Measurements from ENCODE around the gene NODAL. TPM values are rescaled to one million over a fixed set of nuclear protein-coding genes. Genes with fewer than 3 reads are reported as not detected.
"Not testable (repeated sequence)": the region's sequence is repeated elsewhere in the genome, so short reads cannot be mapped to it uniquely, and the experiment has no call there.

Gene NODAL
- not detected for total RNA-seq
- long read RNA-seq, result 0 reads

DNA sequence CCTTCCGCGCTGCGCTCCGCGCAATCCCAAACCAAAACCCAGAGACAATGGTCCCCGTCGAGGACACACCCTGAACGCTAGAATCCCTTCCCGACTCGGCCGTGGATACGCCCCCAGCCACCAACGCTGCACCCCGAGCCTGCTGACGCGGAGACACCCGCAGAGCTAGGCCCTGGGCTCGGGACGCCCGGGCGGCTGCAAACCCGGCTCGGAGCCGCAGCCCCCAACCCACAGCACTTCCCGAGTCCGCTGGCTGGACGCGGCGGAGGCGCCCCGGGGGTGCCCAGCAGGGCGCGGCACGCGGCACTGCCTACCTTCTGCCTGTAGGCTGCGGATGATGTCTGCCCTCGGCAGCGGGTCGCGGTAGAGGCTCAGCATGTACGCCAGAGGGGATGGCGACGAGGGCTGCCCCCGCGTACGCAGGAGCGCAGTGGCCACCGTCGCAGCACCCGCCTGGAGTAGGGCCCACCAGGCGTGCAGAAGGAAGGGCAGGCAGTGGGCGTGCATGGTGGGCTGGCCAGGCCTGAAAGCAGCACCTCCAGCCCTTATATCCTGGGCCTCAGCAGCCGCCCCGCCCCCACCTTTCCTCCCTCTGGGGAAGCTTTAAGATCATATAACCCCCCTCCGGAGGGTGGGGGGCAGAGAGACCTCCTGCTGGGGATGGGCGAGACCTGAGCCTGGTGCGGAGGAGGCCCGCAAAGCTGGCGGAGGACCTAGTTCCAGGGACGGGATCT lies at the start of gene NODAL:
TSS of gene NODAL (minus strand) at position 521 of the 734 bp plus-strand sequence. CDS start at position 507, 14 bp downstream.
- DNase-seq (no peak), ATAC-seq (peak; percentile 12 to 17)
- intact Hi-C loops (cut with DNase I), result no loop called here

DNA sequence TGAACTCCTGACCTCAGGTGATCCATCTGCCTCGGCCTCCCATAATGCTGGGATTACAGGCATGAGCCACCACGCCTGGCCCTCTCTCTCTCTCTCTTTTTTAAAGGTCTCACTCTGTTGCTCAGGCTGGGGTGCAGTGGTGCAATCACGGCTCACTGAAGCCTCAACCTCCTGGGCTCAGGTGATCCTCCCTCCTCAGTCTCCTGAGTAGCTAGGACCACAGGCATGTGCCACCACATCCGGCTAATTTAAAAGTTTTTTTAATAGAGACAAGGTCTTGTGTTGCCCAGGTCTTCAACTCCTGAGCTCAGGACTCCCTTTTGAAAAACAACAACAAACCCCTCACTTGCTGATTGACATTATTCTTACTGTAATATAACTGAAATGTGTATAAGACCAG lies 48.7 kb upstream of the NODAL start:
- intact Hi-C loops (cut with DNase I), result no loop called here
- DNase-seq, result no peak

DNA sequence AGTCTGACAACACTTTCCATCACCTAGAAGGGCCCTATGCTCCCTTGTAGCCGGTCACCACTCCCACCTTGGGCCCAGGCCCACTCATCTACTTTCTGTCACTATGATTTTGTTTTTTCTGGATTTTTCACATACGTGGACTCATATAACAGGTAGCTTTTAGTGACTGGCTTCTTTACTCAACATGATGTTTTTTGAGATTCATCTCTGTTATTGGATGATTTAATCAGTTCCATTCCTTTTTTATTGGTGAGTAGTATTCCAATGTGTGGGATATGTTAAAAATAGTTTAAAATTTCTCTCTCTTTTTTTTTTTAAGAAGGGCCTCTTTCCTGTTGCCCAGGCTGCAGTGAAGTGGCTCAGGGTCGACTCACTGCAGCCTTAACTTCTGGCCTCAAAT lies 46.3 kb upstream of the NODAL start:
- intact Hi-C loops (cut with DNase I), result no loop called here
- ATAC-seq, result no peak
- no peak for DNase-seq

More for the DNA sequence above, 48.7 kb upstream of the NODAL start:
- no peak for ATAC-seq

DNA sequence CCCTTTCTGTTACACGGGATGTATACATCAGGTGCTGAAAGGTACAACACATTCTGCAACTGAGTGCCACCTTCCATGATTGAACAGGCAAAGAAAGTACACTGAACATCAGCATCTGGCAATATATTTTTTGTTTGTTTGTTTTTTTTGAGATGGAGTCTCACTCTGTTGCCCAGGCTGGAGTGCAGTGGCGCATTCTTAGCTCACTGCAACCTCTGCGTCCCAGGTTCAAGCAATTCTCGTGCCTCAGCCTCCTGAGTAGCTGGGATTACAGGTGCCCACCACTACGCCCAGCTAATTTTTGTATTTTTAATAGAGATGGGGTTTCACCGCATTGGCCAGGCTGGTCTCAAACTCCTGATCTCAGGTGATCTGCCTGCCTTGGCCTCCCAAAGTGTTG lies 42.4 kb upstream of the NODAL start:
- intact Hi-C loops (cut with DNase I), result not testable (repeated sequence)

DNA sequence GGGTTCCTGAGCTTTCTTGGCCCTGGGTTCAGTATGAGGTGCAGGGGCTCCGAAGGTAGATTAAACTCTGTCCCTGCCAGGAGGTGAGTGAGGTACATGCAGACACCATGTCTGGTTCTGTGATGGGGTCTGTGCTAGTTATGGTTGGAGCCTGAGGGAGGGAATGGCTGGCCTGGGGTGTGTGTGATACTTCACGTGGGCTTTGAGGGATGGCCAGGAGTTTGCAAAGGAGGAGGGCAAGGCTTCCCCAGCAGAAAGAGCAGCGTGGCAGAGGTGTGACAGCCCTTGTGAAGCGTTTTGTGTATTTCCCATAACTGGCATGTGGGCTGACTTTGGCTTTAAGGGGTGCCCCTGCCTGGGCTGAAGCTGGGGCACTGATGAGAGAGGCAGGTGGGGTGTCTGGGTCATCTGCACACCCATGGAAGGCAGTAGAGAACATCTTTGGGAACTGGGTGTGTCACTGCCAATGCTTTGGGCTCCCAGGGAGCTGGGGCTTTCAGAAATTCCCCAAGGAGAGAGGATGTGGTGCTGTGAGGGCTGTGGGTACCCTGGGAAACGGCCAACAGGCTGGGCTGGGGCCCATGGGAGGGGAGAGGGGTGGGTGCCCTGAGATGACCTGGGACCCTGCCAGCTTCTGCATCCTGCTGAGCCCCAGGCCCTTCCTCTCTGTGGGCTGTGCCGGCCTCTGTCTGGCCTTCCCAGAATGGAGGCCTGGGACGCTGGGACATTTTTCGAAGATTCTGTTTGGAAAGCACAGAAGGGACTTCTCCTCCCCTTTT lies 41.7 kb upstream of the NODAL start:
- no peak for ATAC-seq
- DNase-seq, result no peak
- intact Hi-C loops (cut with DNase I), result no loop called here

More for the DNA sequence above, 42.4 kb upstream of the NODAL start:
- DNase-seq, ATAC-seq: not testable (repeated sequence)

DNA sequence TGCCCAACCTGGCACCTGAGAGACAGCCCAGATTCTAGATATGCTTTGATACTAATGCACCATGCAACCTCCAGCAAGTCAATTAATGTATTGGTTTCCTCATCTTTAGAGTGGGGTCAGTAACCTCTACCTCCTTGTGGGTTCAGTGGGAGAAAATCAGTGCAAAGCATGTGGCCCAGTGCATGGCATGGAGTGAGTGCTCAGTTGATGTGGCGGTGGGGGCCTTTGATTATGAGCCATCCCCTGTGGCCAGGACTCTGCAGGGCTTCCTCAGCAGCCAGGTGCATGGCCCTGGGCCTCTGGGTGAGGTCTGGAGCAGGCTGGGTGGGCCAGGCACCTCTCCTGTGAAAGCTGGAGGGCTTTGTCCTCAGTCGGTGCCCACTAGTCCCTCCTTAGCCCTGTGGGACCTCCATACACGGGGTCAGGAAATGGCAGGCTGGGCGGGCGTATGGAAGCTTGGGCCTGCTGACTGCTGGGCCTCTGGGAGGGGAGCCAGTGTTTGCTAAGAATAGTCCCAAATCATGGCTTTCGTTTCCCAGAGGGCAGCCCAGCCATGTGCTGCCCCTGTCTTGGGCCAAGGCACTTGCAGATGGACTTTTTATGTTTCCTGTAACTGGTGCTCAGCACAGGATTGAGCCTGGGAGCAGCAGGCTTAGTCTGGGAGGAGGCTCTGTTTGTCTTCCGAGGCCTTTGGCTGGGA lies 40.5 kb upstream of the NODAL start:
- ATAC-seq, result peak; percentile 46 to 77
- intact Hi-C loops (cut with DNase I), result no loop called here
- peak; percentile 80 for DNase-seq

DNA sequence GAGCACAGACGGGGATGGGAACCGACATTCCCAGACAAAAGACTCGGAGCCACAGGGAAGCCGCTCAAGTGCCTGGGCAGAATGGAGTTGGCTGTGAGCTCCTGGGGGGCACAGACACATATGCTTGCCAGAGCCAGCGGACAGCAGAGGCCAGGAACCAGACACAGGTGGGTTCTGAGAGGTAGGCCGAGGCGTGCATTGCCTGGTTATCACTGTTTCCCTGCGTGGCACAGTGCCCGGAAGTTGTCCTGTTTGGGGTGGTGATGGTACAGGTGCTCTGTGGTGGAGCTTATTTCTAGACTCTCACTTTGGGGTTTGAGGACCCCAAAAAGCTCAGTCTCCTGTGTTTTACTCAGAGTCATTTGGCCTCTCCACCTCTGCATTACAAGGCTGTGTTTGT lies 39.6 kb upstream of the NODAL start:
- intact Hi-C loops (cut with DNase I), result no loop called here

DNA sequence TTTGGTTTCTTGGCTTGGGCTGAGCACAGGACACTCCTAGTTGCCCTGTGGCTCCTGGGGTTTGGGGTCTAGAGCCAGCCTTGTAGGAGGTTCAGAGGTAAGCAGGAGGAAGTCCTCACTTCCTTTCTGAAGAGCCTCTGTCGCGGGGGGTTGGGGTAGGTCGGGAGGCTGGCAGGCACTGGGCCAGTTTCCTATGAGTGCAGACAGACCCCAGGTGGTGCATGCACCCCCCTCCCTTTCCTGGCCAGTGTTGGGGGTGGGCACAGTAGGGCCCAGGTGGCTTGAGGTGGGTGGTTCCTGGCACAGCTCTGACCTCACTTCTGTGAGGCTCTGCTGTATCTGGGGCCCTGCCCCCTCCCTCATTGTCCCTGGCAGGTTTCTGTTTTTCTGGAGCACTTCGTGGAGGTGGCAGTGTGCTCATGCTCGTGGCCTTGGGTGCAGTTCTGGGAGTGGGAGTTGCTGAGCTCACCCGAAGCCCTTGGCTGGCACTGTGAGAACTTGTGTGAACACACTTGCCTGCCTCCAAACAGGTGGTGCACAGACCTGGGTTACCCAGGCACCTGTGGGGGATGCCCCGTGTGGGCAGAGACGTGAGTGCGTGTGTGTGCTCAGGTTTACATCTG lies 38.9 kb upstream of the NODAL start:
- DNase-seq (no peak), ATAC-seq (no peak)
- intact Hi-C loops (cut with DNase I), result no loop called here

More for the DNA sequence above, 39.6 kb upstream of the NODAL start:
- ATAC-seq, result no peak
- DNase-seq, result no peak

DNA sequence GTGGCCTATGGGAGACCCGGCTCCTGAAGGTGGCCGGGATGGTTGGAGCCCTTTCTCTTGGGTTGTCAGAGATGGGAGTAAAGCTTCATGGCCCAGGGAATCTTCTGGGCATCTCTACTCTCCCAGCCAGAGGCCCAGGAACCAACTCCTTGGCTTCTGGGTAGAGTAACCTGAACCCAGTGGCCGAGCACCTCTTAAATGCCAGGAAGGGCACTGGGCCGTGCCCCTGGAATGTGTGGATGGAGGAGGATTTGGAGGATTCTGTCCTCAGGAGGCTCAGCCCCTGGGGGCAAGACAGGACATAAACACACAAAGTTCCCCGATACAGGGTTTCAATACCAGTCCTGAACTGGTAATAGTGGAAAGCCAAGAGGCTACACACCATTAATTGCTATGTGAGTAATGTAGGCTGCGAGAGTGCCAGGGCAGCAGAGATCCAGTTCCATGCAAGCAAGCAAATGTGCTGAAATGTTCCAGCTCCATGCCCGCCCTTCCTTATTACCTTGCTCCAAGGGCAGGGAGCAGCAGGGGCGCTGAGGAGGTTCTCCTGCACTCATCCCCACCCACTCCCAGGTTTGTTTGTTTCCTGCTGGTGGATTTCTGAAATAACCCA lies 38.3 kb upstream of the NODAL start:
- ATAC-seq, result no peak
- DNase-seq, result no peak
- intact Hi-C loops (cut with DNase I), result no loop called here

DNA sequence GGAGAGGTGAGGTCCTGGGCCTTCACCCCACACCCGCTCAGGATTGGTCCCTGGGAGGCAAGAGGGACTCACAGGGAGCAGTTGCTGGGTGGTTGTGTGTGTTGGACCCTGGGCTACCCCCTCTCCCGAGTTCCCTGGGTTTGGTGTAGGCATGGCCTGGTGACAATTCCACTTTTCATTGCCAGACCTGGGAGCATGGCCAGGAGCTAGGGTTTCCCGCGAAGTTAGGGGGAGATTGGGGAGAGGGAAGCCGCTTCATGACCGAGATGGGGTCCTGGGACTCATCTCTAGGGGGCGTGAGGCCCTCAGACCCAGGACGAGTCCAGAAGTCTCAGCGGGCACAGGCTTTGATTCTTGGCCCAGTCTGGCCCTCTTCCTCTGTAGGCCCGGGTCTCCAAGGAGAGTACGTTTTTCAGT lies 37.7 kb upstream of the NODAL start:
- intact Hi-C loops (cut with DNase I), result no loop called here
- DNase-seq, result no peak
- peak in 1 of 2 donors; percentile 1 for ATAC-seq

DNA sequence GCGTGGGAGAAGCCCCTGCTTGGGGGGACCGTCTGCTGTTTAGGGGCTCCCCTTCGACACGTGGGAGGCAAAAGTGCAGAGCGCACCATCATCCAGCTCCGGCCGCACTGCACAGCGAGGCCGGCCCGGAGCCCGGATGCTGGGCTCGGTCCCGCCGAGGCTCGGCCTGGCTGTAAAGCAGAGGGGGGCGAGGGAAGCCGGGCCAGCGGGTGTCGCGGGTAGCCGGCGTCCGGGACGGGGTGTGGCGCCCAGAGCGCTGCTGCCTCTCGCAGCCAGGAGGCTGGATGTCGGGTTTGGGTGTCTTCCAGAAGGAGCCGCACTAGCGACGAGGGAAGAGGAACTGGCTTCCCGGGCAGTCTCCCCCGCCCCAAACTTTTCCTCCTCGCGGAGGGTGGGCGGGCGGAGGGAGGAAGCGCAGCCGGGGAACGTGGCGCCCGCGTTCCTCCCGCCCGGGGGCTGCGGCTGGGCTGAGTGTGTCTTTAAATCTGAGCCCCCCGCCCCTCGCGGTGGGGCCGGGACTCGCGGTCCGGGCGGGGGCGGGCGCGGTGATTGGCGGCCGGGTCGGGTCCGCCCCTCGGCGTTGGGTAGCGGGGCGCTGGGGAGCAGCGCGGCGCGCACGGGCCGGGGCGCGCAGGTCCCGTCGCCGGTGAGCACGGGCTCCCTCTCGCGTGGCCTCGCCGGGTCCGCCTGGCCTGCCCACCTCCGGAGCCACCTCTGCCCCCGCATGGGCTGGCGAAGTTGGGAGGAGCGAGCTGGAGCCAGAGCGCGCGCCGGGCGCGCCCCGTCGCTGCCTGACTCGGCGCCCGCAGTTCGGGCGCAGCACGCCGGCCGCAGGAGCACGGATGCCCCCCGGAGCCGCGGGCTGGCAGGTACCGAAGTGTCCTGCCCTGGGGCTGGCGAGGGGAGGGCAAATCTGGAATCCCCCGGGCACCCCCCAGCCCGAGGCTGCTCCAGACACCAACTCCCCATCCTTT lies 37.0 kb upstream of the NODAL start, which contains the start of gene PALD1:
TSS of gene PALD1 (plus strand) at position 577 of the 974 bp plus-strand sequence. CDS start 47,185 bp downstream, outside the sequence.
- DNase-seq, result peak; percentile 87
- intact Hi-C loops (cut with DNase I), result no loop called here
- peak; percentile 62 to 72 for ATAC-seq

DNA sequence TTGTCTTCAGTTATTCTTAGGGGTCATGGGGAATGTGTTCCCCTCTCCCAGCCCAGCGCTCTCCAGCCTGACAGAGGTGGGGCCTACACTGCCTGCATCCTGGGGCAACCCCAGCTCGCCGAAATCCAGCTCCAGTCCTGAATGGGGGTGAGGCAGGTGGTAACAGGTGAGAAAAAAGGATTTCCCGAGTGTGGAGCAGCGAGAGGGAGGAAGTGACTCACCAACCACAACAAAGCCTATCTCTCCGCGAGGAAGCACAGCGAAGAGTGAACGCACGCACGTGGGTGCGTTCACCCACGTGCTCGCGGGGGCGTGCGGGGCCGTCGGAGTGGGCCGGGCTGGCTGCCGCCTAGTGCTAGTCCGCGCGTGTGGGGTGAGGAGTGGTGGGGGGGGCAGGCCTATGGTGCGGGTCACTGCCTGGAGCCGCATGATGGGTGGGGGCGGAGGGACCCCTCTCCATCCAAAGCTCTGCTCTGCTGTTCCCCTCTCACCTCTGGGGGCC lies 36.2 kb upstream of the NODAL start:
- intact Hi-C loops (cut with DNase I), result no loop called here
- DNase-seq, result peak; percentile 61
- peak; percentile 29 to 44 for ATAC-seq

DNA sequence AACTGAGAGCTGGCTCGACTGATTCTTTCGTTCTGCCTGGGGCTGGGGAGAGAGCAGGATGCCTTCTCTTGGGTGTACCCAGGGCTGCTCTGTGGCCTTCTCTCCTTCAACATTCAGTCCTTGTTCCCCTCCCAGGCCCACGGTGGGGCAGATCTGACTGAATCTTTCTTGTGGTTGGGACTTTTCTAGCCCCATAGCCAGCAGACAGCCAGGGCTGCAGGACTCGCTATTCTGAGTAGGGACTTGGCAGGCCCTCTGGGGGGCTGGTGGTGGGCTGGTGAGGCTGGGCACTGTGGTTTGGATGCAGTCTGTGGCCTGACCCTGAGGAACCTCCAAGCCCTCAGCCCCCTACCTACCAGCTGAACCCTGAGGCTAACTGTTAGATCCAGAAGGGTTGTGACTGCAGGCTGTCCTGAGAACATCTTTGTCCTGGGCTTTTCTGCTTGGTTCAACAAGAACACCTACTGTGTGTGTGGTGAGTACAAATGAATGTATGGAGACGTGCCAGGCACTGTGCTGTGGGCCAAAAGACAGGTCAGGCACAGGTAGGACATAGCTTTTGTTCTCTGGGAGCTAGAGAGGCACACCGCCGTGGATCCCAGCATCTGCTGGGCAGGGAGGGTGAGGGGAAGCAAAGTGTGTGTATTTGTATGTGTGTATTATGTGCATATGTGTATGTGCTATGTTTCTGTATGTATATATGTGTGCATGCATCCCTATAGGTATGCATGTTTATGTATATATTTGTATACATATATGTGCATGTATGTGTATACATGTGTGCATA lies 35.0 kb upstream of the NODAL start:
- no peak for DNase-seq
- ATAC-seq, result no peak
- intact Hi-C loops (cut with DNase I), result no loop called here

DNA sequence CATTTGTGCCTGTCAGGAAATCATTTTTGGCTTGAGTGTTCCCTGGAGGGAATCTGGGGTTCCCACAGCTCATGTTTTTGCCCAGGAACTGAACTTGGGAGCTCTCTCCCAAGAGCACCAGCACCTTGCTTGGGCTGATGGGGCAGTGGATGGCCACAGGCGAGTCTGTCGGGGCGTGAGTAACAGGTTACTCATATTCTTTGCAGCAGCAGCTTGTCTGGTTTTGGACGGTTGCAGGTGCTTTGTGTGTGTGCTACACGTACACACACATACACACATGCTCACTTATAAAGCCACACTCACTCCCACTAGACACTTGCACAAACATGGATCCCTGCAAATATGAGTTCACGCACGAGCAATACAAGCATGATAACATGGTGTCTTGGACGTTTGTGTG lies 34.2 kb upstream of the NODAL start:
- DNase-seq, result no peak
- intact Hi-C loops (cut with DNase I), result no loop called here
- no peak for ATAC-seq

DNA sequence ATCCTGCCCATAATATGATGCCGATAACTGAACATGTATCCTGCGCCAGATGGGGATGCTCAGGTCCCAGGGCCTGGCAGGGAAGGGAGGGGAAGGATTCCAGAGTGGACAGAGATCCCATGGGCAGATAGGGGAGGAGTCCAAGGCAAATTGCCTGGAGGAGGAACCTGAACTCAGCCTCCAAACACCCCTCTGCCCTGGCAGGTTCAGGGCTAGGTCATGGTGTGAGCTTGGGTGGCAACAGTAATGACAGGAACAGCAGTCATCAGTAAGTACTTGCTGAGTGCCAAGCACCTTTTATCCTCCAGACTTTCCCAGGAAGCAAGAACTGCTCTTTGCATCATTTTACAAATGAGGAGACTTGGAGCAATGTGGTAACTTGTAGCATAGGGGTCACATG lies 33.3 kb upstream of the NODAL start:
- ATAC-seq, result no peak
- intact Hi-C loops (cut with DNase I), result no loop called here
- DNase-seq, result no peak

DNA sequence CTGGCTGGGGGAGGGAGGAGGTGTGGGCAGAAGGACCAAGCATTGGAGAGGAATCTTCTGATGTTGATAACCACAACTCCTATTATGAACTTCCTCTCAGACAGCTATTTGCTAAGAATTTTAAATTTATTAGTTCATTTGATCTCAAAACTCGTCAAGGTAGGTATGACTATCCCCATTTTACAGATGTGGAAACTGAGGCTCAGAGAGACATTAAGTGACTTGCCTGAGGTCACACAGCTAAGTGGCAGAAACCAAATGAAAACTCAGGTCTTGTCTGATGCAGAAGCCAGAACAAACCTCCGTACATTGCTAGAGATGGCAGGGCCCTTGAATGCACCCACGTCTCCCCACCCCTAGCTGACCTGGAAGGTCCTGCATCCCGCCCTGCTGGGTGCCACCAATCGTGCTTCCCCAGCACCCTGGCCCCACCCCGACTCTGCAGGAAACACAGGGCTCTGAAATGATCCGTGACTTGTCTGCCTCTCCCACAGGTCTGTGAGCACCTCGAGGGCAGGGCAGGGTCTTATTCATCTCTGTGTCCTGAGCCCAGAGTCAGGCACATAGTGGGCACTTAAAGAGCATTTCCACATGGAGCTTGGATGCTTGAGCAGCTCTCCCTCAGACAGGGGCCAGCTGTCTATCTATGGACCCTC lies 31.4 kb upstream of the NODAL start:
- no peak for DNase-seq
- intact Hi-C loops (cut with DNase I), result no loop called here
- ATAC-seq, result no peak

Data from left cardiac atrium (tissue), 4 donors.